GM12878 (cell line): Measurements from ENCODE around the gene SPRY1. TPM values are rescaled to one million over a fixed set of nuclear protein-coding genes. Genes with fewer than 3 reads are reported as not detected.

Source experiments
- ATAC-seq: fragments of 200-7000 bp; cut with Tn5 transposase; 3 replicates; pipeline ENCODE4 v1.9.1; 2020; ENCODE audit warnings: mild to moderate bottlenecking, moderate library complexity
- BruUV-seq: library from RNA; stranded (reverse); fragments of 400-500 nt; replicated peaks from 2 replicates; lab custom pipeline; 2021; lab: Mats Ljungman, UMichigan
- CTCF ChIA-PET: fragments of 300-600 bp; sonication (Branson Sonifier 250); formaldehyde crosslinking; extraction: SDS; loops from one replicate; lab custom pipeline; 2021; ENCODE audit warnings: inconsistent platforms; lab: Yijun Ruan, JAX
- POLR2A ChIA-PET: fragments of 350-600 bp; formaldehyde crosslinking; extraction: SDS; loops from one replicate; lab custom pipeline; 2021; ENCODE audit warnings: inconsistent platforms; lab: Charles Lee
- RAD21 ChIA-PET: fragments of 300-600 bp; sonication (Branson Sonifier 250); formaldehyde crosslinking; loops from one replicate; lab custom pipeline; 2023; ENCODE audit warnings: antibody characterized with exemption; ENCODE audit not compliant: unreplicated experiment; lab: Charles Lee
- SMC1A ChIA-PET: fragments of 300-600 bp; sonication (Branson Sonifier 250); formaldehyde crosslinking; loops from one replicate; lab custom pipeline; 2023; ENCODE audit not compliant: unreplicated experiment, uncharacterized antibody; lab: Charles Lee
- DNase-seq: peaks from one replicate; pipeline ENCODE4 v3.0.0-alpha.2; 2011; ENCODE audit warnings: low read depth, low spot score
- FAIRE-seq: peaks from 3 replicates; lab custom pipeline; 2011; peaks lifted over from hg19 to GRCh38; lab: Jason Lieb, UNC
- H2AFZ ChIP-seq: 2 replicates; pipeline ENCODE4 v1.6.0; 2011; ENCODE audit warnings: low read depth, low read length, control low read depth; ENCODE audit not compliant: control insufficient read depth
- H3K27ac ChIP-seq: 2 replicates; pipeline ENCODE4 v1.5.1; 2011; ENCODE audit warnings: control low read depth; ENCODE audit not compliant: control insufficient read depth, insufficient read depth
- H3K27me3 ChIP-seq, 2 experiments: replicated peaks in 1 of 2; 2 replicates each; pipeline versions ENCODE4 v1.6.0 to v1.6.1; 2011; ENCODE audit warnings: low read length in 1 of 2; ENCODE audit not compliant: control insufficient read depth in 2 of 2, insufficient read depth in 2 of 2
- H3K36me3 ChIP-seq, 2 experiments: 2 replicates each; pipeline ENCODE4 v1.5.1; 2011; ENCODE audit warnings: low read length in 1 of 2; ENCODE audit not compliant: control insufficient read depth in 2 of 2, insufficient read depth in 2 of 2
- H3K4me1 ChIP-seq: 2 replicates; pipeline ENCODE4 v1.6.1; 2011; ENCODE audit warnings: mild to moderate bottlenecking, low read length, moderate library complexity, mixed read lengths; ENCODE audit not compliant: control insufficient read depth, insufficient read depth
- H3K4me2 ChIP-seq: 2 replicates; pipeline ENCODE4 v1.6.0; 2011; ENCODE audit warnings: control low read depth; ENCODE audit not compliant: control insufficient read depth, insufficient read depth
- H3K4me3 ChIP-seq: fragments of 200-600 bp; sonication (generic); 2 replicates; pipeline ENCODE4 v1.5.1; 2016
- H3K79me2 ChIP-seq: 2 replicates; pipeline ENCODE4 v1.6.0; 2011; ENCODE audit warnings: low read length; ENCODE audit not compliant: control insufficient read depth, insufficient read depth
- H3K9ac ChIP-seq: 2 replicates; pipeline ENCODE4 v1.8.0; 2011; ENCODE audit warnings: low read length, control low read depth, mixed read lengths; ENCODE audit not compliant: control insufficient read depth, insufficient read depth
- H3K9me3 ChIP-seq: replicated peaks from 3 replicates; pipeline ENCODE4 v1.5.1; 2011; ENCODE audit warnings: mild to moderate bottlenecking, low read length; ENCODE audit not compliant: control insufficient read depth, insufficient read depth
- H4K20me1 ChIP-seq: 2 replicates; pipeline ENCODE4 v1.6.0; 2011; ENCODE audit not compliant: control insufficient read depth, insufficient read depth
- BACH1 ChIP-seq: fragments of 450-650 bp; IDR thresholded peaks from 2 replicates; pipeline ENCODE4 v1.6.1; 2017; ENCODE audit warnings: mild to moderate bottlenecking, borderline replicate concordance
- LARP7 ChIP-seq: fragments of 450-650 bp; IDR thresholded peaks from 2 replicates; pipeline ENCODE4 v1.6.1; 2017; ENCODE audit warnings: mild to moderate bottlenecking
- PKNOX1 ChIP-seq: fragments of 450-650 bp; IDR thresholded peaks from 2 replicates; pipeline ENCODE4 v1.6.1; 2016; ENCODE audit warnings: mild to moderate bottlenecking
- POLR2AphosphoS5 ChIP-seq: IDR thresholded peaks from 2 replicates; pipeline ENCODE4 v1.6.1; 2011; ENCODE audit warnings: mild to moderate bottlenecking, low read length, inconsistent platforms
- SKIL ChIP-seq: fragments of 450-650 bp; IDR thresholded peaks from 2 replicates; pipeline ENCODE4 v1.6.1; 2017; ENCODE audit warnings: mild to moderate bottlenecking, low read depth, inconsistent platforms; ENCODE audit not compliant: poor library complexity, severe bottlenecking
- SREBF2 ChIP-seq: IDR thresholded peaks from 2 replicates; pipeline ENCODE4 v1.6.1; 2012; ENCODE audit warnings: mild to moderate bottlenecking, low read length
- ZNF217 ChIP-seq: fragments of 450-650 bp; IDR thresholded peaks from 2 replicates; pipeline ENCODE4 v1.6.1; 2017; ENCODE audit warnings: antibody characterized with exemption, mild to moderate bottlenecking
- WGBS: methylation state at CpG from one replicate; pipeline ENCODE4 v1.1.6; 2016; ENCODE audit warnings: low lambda C conversion rate; ENCODE audit not compliant: insufficient replicate concordance, insufficient coverage; ENCODE audit errors: missing lambda C conversion rate; 5-methylcytosine and 5-hydroxymethylcytosine counted together
- in situ Hi-C: fragments of 300-500 bp; cut with MboI; formaldehyde crosslinking; loops from 9 replicates; pipeline ENCODE4 v1.14.3; 2018; ENCODE audit warnings: mixed read lengths
- intact Hi-C: fragments of 100-400 bp; cut with micrococcal nuclease; formaldehyde crosslinking; loops from one replicate; pipeline ENCODE4 v1.14.2; 2022; ENCODE audit not compliant: unreplicated experiment
- polyA plus RNA-seq, 11 experiments: library from polyadenylated mRNA; depleted of rRNA in 4 of 11; unstranded in 6 of 11; stranded (reverse) in 5 of 11; fragments of >200 nt; fragmentation: Nextera tagmentation in 4 of 11; fragmentation: Illumina TruSeq in 1 of 11; extraction: Ambion mirVana in 4 of 11; extraction: Trizol in 1 of 11; gene quantifications; 1 replicate in 1 of 11; 2 replicates in 10 of 11; pipeline versions ENCODE4 v1.2.1 to v1.2.3, GENCODE V29; 2011 to 2016; ENCODE audit warnings: inconsistent platforms in 2 of 11, missing spikeins in 2 of 11, low read depth in 1 of 11
- total RNA-seq, 4 experiments: library from RNA; depleted of rRNA in 3 of 4; stranded (reverse); fragments of >200 nt in 3 of 4; fragmentation: Illumina TruSeq in 1 of 4; extraction: Trizol in 1 of 4; gene quantifications; 2 replicates each; pipeline versions ENCODE4 v1.2.1 to v1.2.3, GENCODE V29; 2013 to 2021
- TF ChIP-seq, protein P1 (sequence below): IDR thresholded peaks from 2 replicates; pipeline ENCODE4 v1.6.1; 2011; ENCODE audit warnings: mild to moderate bottlenecking, low read depth, low read length, moderate library complexity; ENCODE audit not compliant: insufficient replicate concordance

Gene SPRY1
- total and polyA plus RNA-seq, 10 of the 15 experiments (the other 5 are each of a cell fraction or from before 2014, with no cell fraction given): 0.05 to 5.7 (median 0.23) TPM; not detected in 2

- RAD21 ChIA-PET: no interaction called here
- H2AFZ ChIP-seq: no peak overlapping the region
- no peaks in the 10 kb centered on the region; a peak in 2 of 4 replicates for H3K27me3 ChIP-seq
- 52% methylated on average over 5 of the region's 5 CpGs for WGBS
- POLR2A ChIA-PET: no interaction called here
- H3K79me2 ChIP-seq: no peaks in the 10 kb centered on the region
- no peak overlapping the region for H3K4me3 ChIP-seq
- TF ChIP-seq POLR2AphosphoS5 (no peak), PKNOX1 (no peak), ZNF217 (no peak), LARP7 (no peak), SREBF2 (no peak)
- no peak overlapping the region for H3K27ac ChIP-seq
- H3K4me1 ChIP-seq: no peaks in the 10 kb centered on the region; the same call in 1 of the 2 replicates
- CTCF ChIA-PET: interaction anchor here (1.7 to 2.1 kb wide), 2 partner anchors 12 to 279 kb away, joined by 3 to 4 read pairs; no protein-coding TSS in a partner anchor
- DNase-seq (no peak), ATAC-seq (no peak), FAIRE-seq (no peak)
- no peak overlapping the region for H3K4me2 ChIP-seq
- H3K36me3 ChIP-seq: no peaks in the 10 kb centered on the region
- in situ Hi-C loops (loop anchor here (10.0 kb wide), 1 partner anchor 883 kb away; no protein-coding TSS in a partner anchor), intact Hi-C loops (loop anchor here (10.0 kb wide), 1 partner anchor 883 kb away; no protein-coding TSS in a partner anchor)
- no peak overlapping the region for H3K9ac ChIP-seq
- no peaks in the 10 kb centered on the region for H3K9me3 ChIP-seq
- no TSS peak for BruUV-seq
- H4K20me1 ChIP-seq: no peaks in the 10 kb centered on the region
- SMC1A ChIA-PET: interaction anchor here (1.2 to 1.4 kb wide), 2 partner anchors 15 to 253 kb away, joined by 3 to 4 read pairs; partner anchors contain the start of gene SPRY1
Measured at GRCh38 chr4:123381996-123382395, 14.6 kb upstream of the SPRY1 start.

DNA sequence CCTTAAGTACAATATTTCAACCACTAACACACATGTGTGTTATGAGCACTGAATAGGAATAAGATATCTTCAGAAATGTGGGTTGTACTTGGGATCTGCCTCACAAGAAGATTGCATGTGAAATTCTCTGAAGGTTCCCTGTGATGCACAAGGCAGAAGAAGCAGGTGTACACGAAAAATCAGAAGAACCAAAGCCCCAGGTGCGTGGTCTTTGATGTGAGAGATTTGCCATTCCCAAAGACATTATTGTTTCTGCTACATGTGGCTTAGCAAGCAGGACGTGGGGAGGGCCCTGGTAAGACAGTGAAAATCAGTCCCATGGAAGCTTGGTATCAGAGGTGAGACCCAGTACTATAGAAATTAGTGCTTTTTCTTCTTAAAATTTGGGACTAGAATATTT lies 13.0 kb upstream of the SPRY1 start:
- no peak for ATAC-seq
- intact Hi-C loops: loop anchor here (10.0 kb wide), 1 partner anchor 881 kb away; no protein-coding TSS in a partner anchor
- in situ Hi-C loops: loop anchor here (10.0 kb wide), 1 partner anchor 881 kb away; no protein-coding TSS in a partner anchor
- H3K79me2 ChIP-seq: no peaks in the 10 kb centered on the region
- ChIA-PET SMC1A (no interaction called here), CTCF (interaction anchor here (0.6 to 2.1 kb wide), 3 partner anchors 10 to 634 kb away, joined by 3 to 4 read pairs (median 3); no protein-coding TSS in a partner anchor), POLR2A (no interaction called here), RAD21 (no interaction called here)
- no peaks in the 10 kb centered on the region; a peak in 2 of 4 replicates for H3K27me3 ChIP-seq
- no peak overlapping the region for H2AFZ ChIP-seq
- no TSS peak for BruUV-seq
- TF ChIP-seq, protein P1, sequence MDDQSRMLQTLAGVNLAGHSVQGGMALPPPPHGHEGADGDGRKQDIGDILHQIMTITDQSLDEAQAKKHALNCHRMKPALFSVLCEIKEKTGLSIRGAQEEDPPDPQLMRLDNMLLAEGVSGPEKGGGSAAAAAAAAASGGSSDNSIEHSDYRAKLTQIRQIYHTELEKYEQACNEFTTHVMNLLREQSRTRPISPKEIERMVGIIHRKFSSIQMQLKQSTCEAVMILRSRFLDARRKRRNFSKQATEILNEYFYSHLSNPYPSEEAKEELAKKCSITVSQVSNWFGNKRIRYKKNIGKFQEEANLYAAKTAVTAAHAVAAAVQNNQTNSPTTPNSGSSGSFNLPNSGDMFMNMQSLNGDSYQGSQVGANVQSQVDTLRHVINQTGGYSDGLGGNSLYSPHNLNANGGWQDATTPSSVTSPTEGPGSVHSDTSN: no peak
- no peak for TF ChIP-seq SKIL
- TF ChIP-seq BACH1: no peak
- H4K20me1 ChIP-seq: no peaks in the 10 kb centered on the region
- FAIRE-seq: no peak
- no peak overlapping the region for H3K27ac ChIP-seq
- no peaks in the 10 kb centered on the region for H3K9me3 ChIP-seq
- no peak for DNase-seq
- H3K4me1 ChIP-seq: no peaks in the 10 kb centered on the region; the same call in 1 of the 2 replicates
- no peaks in the 10 kb centered on the region for H3K36me3 ChIP-seq
- H3K4me3 ChIP-seq: no peak overlapping the region
- no peak overlapping the region for H3K4me2 ChIP-seq
- H3K9ac ChIP-seq: no peak overlapping the region
- 11% methylated on average over 3 of the region's 3 CpGs for WGBS
